Activated CD8-positive, alpha-beta T cell treated with anti-CD3 and anti-CD28 coated beads for 36 hours (primary cell): ENCODE data around the gene NLRP6. TPM values are rescaled to one million over a fixed set of nuclear protein-coding genes. Genes with fewer than 3 reads are reported as not detected.

ENCODE experiments used
- ATAC-seq: fragments of 200-7000 bp; cut with Tn5 transposase; one replicate; pipeline ENCODE4 v1.10.0; 2021; ENCODE audit warnings: mild to moderate bottlenecking, moderate library complexity
- CTCF ChIA-PET: fragments of 350-600 bp; sonication (Branson Sonifier 250); formaldehyde crosslinking; loops from one replicate; lab custom pipeline; 2021; ENCODE audit warnings: antibody characterized with exemption; lab: Charles Lee
- POLR2A ChIA-PET: fragments of 350-600 bp; sonication (Branson Sonifier 250); formaldehyde crosslinking; loops from one replicate; lab custom pipeline; 2021; ENCODE audit warnings: antibody characterized with exemption; lab: Charles Lee
- DNase-seq: peaks from one replicate; pipeline ENCODE4 v3.0.0-alpha.2; 2020
- H3K27ac Mint-ChIP-seq: one replicate; pipeline ENCODE4 v1.8.0; 2021; ENCODE audit warnings: mild to moderate bottlenecking, mixed read lengths
- H3K27me3 Mint-ChIP-seq: one replicate; pipeline ENCODE4 v1.8.0; 2021; ENCODE audit warnings: mixed read lengths
- H3K36me3 Mint-ChIP-seq: one replicate; pipeline ENCODE4 v1.8.0; 2021; ENCODE audit warnings: low read depth, mixed read lengths
- H3K4me1 Mint-ChIP-seq: one replicate; pipeline ENCODE4 v1.8.0; 2021; ENCODE audit warnings: low read depth, mixed read lengths
- H3K4me3 Mint-ChIP-seq: one replicate; pipeline ENCODE4 v1.8.0; 2021; ENCODE audit warnings: mild to moderate bottlenecking, moderate library complexity, mixed read lengths
- H3K9me3 Mint-ChIP-seq: one replicate; pipeline ENCODE4 v1.8.0; 2021; ENCODE audit warnings: mixed read lengths
- CTCF ChIP-seq: fragments of 200-600 bp; IDR thresholded peaks from one replicate; pipeline ENCODE4 v1.8.0; 2022; ENCODE audit warnings: antibody characterized with exemption, mild to moderate bottlenecking
- intact Hi-C: fragments of 100-400 bp; cut with micrococcal nuclease; formaldehyde crosslinking; loops from one replicate; pipeline ENCODE4 v1.10.0; 2022
- total RNA-seq, 2 experiments: library from RNA; stranded (reverse); gene quantifications; one replicate each; pipeline ENCODE4 v1.2.3, GENCODE V29; 2021

The NLRP6 gene
- total RNA-seq, 2 experiments from 2014 or later = 3.3 to 3.4 TPM

GRCh38 chr11:271319-271715 is 6.9 kb upstream of the NLRP6 start:
- no peak for DNase-seq
- no peak overlapping the region for H3K27ac Mint-ChIP-seq
- POLR2A ChIA-PET = interaction anchor here (0.8 to 2.2 kb wide), 7 partner anchors 8 to 34 kb away, joined by 3 to 10 read pairs (median 3); partner anchors contain the start of genes PGGHG and PSMD13
- H3K27me3 Mint-ChIP-seq = no peaks in the 10 kb centered on the region
- peaks cover 6% of the 10 kb centered on the region for H3K9me3 Mint-ChIP-seq
- CTCF ChIA-PET = interaction anchor here (1.0 kb wide), 1 partner anchor 33 kb away, joined by 3 read pairs; no protein-coding TSS in a partner anchor
- TF ChIP-seq CTCF = no peak
- peaks cover 3% of the 10 kb centered on the region for H3K36me3 Mint-ChIP-seq
- H3K4me1 Mint-ChIP-seq = peaks cover 33% of the 10 kb centered on the region
- intact Hi-C loops = no loop called here
- H3K4me3 Mint-ChIP-seq = no peak overlapping the region
- no peak for ATAC-seq

- ChIA-PET POLR2A (interaction anchor here (0.8 to 2.2 kb wide), 5 partner anchors 9 to 29 kb away, joined by 3 to 10 read pairs (median 3); partner anchors contain the start of gene PGGHG), CTCF (interaction anchor here (0.9 to 1.0 kb wide), 2 partner anchors 34 to 58 kb away, joined by 3 read pairs; no protein-coding TSS in a partner anchor)
- Mint-ChIP-seq H3K4me3 (no peak overlapping the region), H3K27me3 (no peaks in the 10 kb centered on the region), H3K9me3 (peaks cover 10% of the 10 kb centered on the region), H3K4me1 (peaks cover 33% of the 10 kb centered on the region), H3K36me3 (peaks cover 10% of the 10 kb centered on the region), H3K27ac (peak overlapping the region; percentile 14)
- TF ChIP-seq CTCF = no peak
- intact Hi-C loops = no loop called here
- no peak for DNase-seq
- ATAC-seq = no peak
Measured at GRCh38 chr11:272195-272930, 5.8 kb upstream of the NLRP6 start.

- TF ChIP-seq CTCF = no peak
- Mint-ChIP-seq H3K4me3 (no peak overlapping the region), H3K27me3 (no peaks in the 10 kb centered on the region), H3K27ac (no peak overlapping the region), H3K9me3 (peaks cover 12% of the 10 kb centered on the region), H3K4me1 (peaks cover 35% of the 10 kb centered on the region), H3K36me3 (peaks cover 12% of the 10 kb centered on the region)
- no peak for ATAC-seq
- DNase-seq = no peak
- POLR2A ChIA-PET = no interaction called here
- CTCF ChIA-PET = interaction anchor here (0.9 kb wide), 1 partner anchor 57 kb away, joined by 3 read pairs; no protein-coding TSS in a partner anchor
- intact Hi-C loops = no loop called here
Measured at GRCh38 chr11:272931-273198, 5.3 kb upstream of the NLRP6 start.

- Mint-ChIP-seq H3K4me1 (peaks cover 25% of the 10 kb centered on the region), H3K27ac (no peak overlapping the region), H3K9me3 (peaks cover 12% of the 10 kb centered on the region), H3K4me3 (no peak overlapping the region), H3K27me3 (peaks cover 4% of the 10 kb centered on the region), H3K36me3 (peaks cover 21% of the 10 kb centered on the region)
- POLR2A ChIA-PET = interaction anchor here (1.2 to 8.5 kb wide), 2 partner anchors 9 to 11 kb away, joined by 3 to 75 read pairs; no protein-coding TSS in a partner anchor
- CTCF ChIA-PET = interaction anchor here (0.8 to 2.1 kb wide), 3 partner anchors 11 to 141 kb away, joined by 3 to 15 read pairs (median 6); no protein-coding TSS in a partner anchor
- ATAC-seq (no peak), DNase-seq (no peak)
- TF ChIP-seq CTCF = no peak
- intact Hi-C loops = no loop called here
Measured at GRCh38 chr11:276219-276618, 2.0 kb upstream of the NLRP6 start.
